Suprapubic skin (tissue), 4 donors: ENCODE data around the gene MTA3. TPM values are rescaled to one million over a fixed set of nuclear protein-coding genes. Genes with fewer than 3 reads are reported as not detected.
A peak's percentile ranks its signal among the peaks of the same experiment; 100 is the strongest.
"Not testable (repeated sequence)": the region's sequence is repeated elsewhere in the genome, so short reads cannot be mapped to it uniquely, and the experiment has no call there.

Source experiments
- DNase-seq, 2 donors: peaks; one replicate each; pipeline ENCODE4 v3.0.0-alpha.2; 2019; ENCODE audit warnings: low spot score in 2 of 2
- H3K27ac ChIP-seq: fragments of 200-600 bp; sonication (generic); one replicate; pipeline ENCODE4 v1.5.1; 2019
- H3K27me3 ChIP-seq: fragments of 200-600 bp; sonication (generic); one replicate; pipeline ENCODE4 v1.5.1; 2019
- H3K36me3 ChIP-seq: fragments of 200-600 bp; sonication (generic); one replicate; pipeline ENCODE4 v1.5.1; 2019
- H3K4me1 ChIP-seq: fragments of 200-600 bp; sonication (generic); one replicate; pipeline ENCODE4 v1.5.1; 2019
- H3K4me3 ChIP-seq: fragments of 200-600 bp; sonication (generic); one replicate; pipeline ENCODE4 v1.5.1; 2019; ENCODE audit warnings: mild to moderate bottlenecking
- H3K9me3 ChIP-seq: fragments of 200-600 bp; sonication (generic); one replicate; pipeline ENCODE4 v1.5.1; 2019
- EP300 ChIP-seq: sonication (generic); formaldehyde crosslinking; IDR thresholded peaks from one replicate; pipeline ENCODE4 v1.6.1; 2017; ENCODE audit warnings: antibody characterized with exemption
- POLR2A ChIP-seq, 2 donors: fragments of 450-650 bp; IDR thresholded peaks; one replicate each; pipeline ENCODE4 v1.6.1; 2017; ENCODE audit warnings: antibody characterized with exemption in 2 of 2, mild to moderate bottlenecking in 2 of 2, moderate library complexity in 2 of 2
- POLR2AphosphoS5 ChIP-seq, 3 donors: sonication (generic); formaldehyde crosslinking; IDR thresholded peaks; one replicate each; pipeline ENCODE4 v1.6.1; 2017; ENCODE audit warnings: antibody characterized with exemption in 3 of 3
- WGBS: methylation state at CpG from one replicate; pipeline ENCODE4 v1.1.5; 2018; 5-methylcytosine and 5-hydroxymethylcytosine counted together
- total RNA-seq, 4 donors: library from RNA; depleted of rRNA; stranded (reverse); fragments of >200 nt; gene quantifications; one replicate each; pipeline ENCODE4 v1.1.0, GENCODE V29; 2016
- TF ChIP-seq, protein P1 (sequence below), 2 donors: fragments of 200-600 bp in 1 of 2; fragments of 450-650 bp in 1 of 2; sonication (generic) in 1 of 2; IDR thresholded peaks; one replicate each; pipeline ENCODE4 v1.5.1; 2016 to 2019; ENCODE audit warnings: antibody characterized with exemption in 2 of 2, mild to moderate bottlenecking in 1 of 2, moderate library complexity in 1 of 2

Gene MTA3
- total RNA-seq, 4 donors from 2014 or later = 29.6 to 81.9 (median 30.3) TPM

DNA sequence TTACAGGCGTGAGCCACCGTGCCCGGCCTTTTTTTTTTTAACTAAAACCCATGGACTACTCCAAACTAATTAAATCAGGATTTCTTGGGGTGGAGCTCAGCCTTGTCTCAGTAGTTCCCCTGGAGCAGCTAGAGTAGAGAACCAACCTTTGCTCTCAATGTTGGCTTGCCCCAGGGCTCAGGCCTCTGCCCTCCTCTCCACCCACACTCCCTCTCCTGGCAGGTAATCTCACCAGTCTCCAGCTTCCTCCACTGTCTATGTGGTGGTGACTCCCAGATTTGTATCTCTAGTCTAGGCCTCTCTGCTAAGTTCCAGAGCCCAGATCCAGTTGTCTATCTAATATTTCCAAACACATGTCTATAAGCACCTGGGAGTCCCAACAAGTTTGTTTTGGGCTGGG lies 9.6 kb upstream of the MTA3 start:
- Histone ChIP-seq H3K4me3 (no peak overlapping the region), H3K4me1 (peaks cover 11% of the 10 kb centered on the region), H3K27me3 (no peaks in the 10 kb centered on the region), H3K9me3 (no peaks in the 10 kb centered on the region), H3K27ac (no peak overlapping the region), H3K36me3 (no peaks in the 10 kb centered on the region)
- DNase-seq = no peak
- WGBS = 56% methylated on average over 3 of the region's 3 CpGs
- TF ChIP-seq POLR2AphosphoS5 (IDR thresholded peaks at IDR 0.05) = no peak
- TF ChIP-seq, protein P1, sequence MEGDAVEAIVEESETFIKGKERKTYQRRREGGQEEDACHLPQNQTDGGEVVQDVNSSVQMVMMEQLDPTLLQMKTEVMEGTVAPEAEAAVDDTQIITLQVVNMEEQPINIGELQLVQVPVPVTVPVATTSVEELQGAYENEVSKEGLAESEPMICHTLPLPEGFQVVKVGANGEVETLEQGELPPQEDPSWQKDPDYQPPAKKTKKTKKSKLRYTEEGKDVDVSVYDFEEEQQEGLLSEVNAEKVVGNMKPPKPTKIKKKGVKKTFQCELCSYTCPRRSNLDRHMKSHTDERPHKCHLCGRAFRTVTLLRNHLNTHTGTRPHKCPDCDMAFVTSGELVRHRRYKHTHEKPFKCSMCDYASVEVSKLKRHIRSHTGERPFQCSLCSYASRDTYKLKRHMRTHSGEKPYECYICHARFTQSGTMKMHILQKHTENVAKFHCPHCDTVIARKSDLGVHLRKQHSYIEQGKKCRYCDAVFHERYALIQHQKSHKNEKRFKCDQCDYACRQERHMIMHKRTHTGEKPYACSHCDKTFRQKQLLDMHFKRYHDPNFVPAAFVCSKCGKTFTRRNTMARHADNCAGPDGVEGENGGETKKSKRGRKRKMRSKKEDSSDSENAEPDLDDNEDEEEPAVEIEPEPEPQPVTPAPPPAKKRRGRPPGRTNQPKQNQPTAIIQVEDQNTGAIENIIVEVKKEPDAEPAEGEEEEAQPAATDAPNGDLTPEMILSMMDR (IDR thresholded peaks at IDR 0.05) = no peak
- no peak for TF ChIP-seq EP300
- TF ChIP-seq POLR2A (IDR thresholded peaks at IDR 0.05) = no peak

DNA sequence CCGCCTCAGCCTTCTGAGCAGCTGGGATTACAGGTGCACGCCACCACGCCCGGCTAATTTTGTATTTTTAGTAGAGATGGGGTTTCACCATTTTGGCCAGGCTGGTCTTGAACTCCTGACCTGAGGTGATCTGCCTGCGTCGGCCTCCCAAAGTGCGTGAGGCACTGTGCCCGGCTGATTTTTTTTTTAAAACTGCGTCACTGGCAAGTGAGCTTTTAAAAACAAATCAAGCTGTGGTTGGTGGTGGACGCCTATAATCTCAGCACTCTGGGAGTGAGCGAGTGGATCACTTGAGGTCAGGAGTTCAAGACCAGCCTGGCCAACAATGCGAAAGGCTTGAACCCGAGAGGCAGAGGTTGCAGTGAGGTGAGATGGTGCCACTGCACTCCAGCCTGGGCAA lies 8.3 kb upstream of the MTA3 start:
- not testable (repeated sequence) for H3K36me3 ChIP-seq, H3K9me3 ChIP-seq, H3K27me3 ChIP-seq, H3K27ac ChIP-seq, DNase-seq, H3K4me3 ChIP-seq
- peaks cover 11% of the 10 kb centered on the region for H3K4me1 ChIP-seq
- WGBS = 92% methylated on average over 13 of the region's 13 CpGs

DNA sequence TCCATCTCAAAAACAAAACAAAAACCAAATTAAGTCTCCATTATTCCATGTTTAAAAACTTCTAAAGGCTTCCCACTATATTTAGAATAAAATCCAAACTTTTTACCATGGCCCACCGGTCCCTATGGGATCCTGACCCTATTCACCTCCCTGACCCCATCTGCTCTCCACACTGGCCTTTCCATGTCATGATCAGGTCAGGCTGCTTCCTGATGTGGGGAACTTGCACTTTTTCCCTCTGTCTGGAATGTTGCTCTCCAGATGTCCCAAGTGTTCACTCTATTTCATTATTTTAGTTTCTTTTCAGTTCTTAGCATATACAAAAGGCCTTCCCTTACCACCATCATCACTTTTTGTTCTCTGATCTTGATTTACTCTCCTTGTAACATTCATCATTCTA lies 7.5 kb upstream of the MTA3 start:
- WGBS = 59% methylated on average over 1 of the region's 1 CpG
- Histone ChIP-seq H3K27ac (no peak overlapping the region), H3K36me3 (no peaks in the 10 kb centered on the region), H3K4me3 (no peak overlapping the region), H3K9me3 (no peaks in the 10 kb centered on the region), H3K27me3 (no peaks in the 10 kb centered on the region), H3K4me1 (peaks cover 11% of the 10 kb centered on the region)
- TF ChIP-seq POLR2A (IDR thresholded peaks at IDR 0.05) (no peak), POLR2AphosphoS5 (IDR thresholded peaks at IDR 0.05) (no peak), EP300 (no peak)
- TF ChIP-seq, protein P1 (IDR thresholded peaks at IDR 0.05) = no peak
- peak in 1 of 2 donors; percentile 5 for DNase-seq

DNA sequence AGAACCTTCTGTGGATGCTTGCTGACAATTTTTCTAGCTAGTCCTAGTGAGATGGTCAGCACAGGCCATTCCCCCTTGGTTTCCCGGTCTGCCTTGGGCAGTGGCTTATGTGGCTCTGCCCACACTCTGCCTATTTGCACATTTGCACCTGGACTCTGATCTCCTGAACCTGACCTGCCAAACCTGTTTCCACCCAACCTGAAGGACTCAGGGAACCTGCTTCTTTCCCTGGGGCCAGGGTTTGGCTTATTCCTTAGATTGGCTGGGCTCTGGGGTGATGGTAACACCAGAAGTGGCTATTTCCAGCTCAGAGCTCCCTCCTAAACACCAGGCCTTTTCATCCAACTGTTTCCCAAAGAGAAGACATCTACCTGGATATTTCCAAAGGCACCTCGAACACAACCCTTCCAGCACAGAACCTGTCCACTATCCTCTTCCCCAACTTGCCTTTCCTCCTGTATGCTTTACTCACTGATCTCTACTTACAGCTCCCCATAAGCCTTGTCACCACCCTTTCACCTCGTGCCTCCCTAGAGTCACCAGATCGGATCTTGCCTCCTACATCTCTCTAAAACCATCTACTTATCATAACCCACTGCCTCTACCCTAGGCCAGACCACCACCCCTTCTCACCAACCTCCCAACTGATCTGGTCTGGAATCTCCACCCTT lies 5.8 kb upstream of the MTA3 start:
- H3K27ac ChIP-seq = peak overlapping the region; percentile 71
- DNase-seq = peak in 1 of 2 donors; percentile 56
- 70% methylated on average over 4 of the region's 4 CpGs for WGBS

DNA sequence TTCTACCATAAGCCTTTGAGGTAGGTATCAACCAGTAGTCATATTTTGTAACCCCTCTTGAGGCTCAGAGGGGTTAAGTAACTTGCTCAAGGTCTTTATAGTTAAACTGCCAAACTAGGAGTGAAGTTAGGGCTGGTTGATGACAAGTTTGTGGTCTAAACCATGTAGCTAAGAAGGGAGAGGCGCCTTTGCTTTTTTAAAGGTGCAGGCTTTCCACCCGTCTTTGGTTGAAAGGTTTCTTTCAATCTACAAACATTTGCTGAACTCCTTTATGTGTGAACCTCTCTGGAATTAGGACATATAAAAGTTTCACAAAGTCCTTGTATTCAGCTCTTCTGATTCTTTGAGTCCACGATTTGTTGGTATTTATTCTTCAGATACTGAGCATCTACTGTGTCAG lies 2.4 kb upstream of the MTA3 start:
- Histone ChIP-seq H3K27ac (no peak overlapping the region), H3K4me1 (peaks cover 41% of the 10 kb centered on the region)

More for the DNA sequence above, 5.8 kb upstream of the MTA3 start:
- no peaks in the 10 kb centered on the region for H3K27me3 ChIP-seq
- TF ChIP-seq, protein P1 (IDR thresholded peaks at IDR 0.05) = no peak
- no peak for TF ChIP-seq POLR2A (IDR thresholded peaks at IDR 0.05)
- TF ChIP-seq POLR2AphosphoS5 (IDR thresholded peaks at IDR 0.05) = no peak
- TF ChIP-seq EP300 = no peak
- H3K36me3 ChIP-seq = no peaks in the 10 kb centered on the region
- peaks cover 18% of the 10 kb centered on the region for H3K4me1 ChIP-seq
- H3K4me3 ChIP-seq = no peak overlapping the region
- H3K9me3 ChIP-seq = no peaks in the 10 kb centered on the region

More for the DNA sequence above, 2.4 kb upstream of the MTA3 start:
- no peak for DNase-seq
- TF ChIP-seq POLR2A (IDR thresholded peaks at IDR 0.05) (no peak), EP300 (no peak), POLR2AphosphoS5 (IDR thresholded peaks at IDR 0.05) (no peak)
- TF ChIP-seq, protein P1 (IDR thresholded peaks at IDR 0.05) = no peak
- no peaks in the 10 kb centered on the region for H3K36me3 ChIP-seq
- no peaks in the 10 kb centered on the region for H3K27me3 ChIP-seq
- no peaks in the 10 kb centered on the region for H3K9me3 ChIP-seq
- no peak overlapping the region for H3K4me3 ChIP-seq
- WGBS = 90% methylated on average over 3 of the region's 3 CpGs
